ENCODE data around the gene FXR2.

Gene FXR2

DNA sequence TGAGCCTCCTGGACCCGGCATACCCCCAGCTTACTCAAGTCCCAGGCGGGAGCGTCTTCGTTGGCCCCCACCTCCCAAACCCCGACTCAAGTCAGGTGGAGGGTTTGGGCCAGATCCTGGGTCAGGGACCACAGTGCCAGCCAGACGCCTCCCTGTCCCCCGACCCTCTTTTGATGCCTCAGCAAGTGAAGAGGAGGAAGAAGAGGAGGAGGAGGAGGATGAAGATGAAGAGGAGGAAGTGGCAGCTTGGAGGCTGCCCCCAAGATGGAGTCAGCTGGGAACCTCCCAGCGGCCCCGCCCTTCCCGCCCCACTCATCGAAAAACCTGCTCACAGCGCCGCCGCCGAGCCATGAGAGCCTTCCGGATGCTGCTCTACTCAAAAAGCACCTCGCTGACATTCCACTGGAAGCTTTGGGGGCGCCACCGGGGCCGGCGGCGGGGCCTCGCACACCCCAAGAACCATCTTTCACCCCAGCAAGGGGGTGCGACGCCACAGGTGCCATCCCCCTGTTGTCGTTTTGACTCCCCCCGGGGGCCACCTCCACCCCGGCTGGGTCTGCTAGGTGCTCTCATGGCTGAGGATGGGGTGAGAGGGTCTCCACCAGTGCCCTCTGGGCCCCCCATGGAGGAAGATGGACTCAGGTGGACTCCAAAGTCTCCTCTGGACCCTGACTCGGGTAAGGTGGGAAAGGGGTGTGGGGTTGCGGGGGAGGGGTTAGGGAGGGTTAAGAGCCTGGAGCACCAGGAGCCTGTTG lies 51.4 kb downstream of the FXR2 start:
- no peak for DNase-seq
- Histone ChIP-seq H3K27ac (no peak overlapping the region), H3K27me3 (replicated peaks) (no peaks in the 10 kb centered on the region), H3K4me3 (ENCODE audit: low read depth, low read length) (peak overlapping the region; percentile 83), H3K36me3 (replicated peaks) (peaks cover 33% of the 10 kb centered on the region)
- in situ Hi-C loops (cut with HindIII; ENCODE audit: low pct_ligation_motif_present, low sequenced_read_pairs): no loop called here
- TF ChIP-seq, protein P1, sequence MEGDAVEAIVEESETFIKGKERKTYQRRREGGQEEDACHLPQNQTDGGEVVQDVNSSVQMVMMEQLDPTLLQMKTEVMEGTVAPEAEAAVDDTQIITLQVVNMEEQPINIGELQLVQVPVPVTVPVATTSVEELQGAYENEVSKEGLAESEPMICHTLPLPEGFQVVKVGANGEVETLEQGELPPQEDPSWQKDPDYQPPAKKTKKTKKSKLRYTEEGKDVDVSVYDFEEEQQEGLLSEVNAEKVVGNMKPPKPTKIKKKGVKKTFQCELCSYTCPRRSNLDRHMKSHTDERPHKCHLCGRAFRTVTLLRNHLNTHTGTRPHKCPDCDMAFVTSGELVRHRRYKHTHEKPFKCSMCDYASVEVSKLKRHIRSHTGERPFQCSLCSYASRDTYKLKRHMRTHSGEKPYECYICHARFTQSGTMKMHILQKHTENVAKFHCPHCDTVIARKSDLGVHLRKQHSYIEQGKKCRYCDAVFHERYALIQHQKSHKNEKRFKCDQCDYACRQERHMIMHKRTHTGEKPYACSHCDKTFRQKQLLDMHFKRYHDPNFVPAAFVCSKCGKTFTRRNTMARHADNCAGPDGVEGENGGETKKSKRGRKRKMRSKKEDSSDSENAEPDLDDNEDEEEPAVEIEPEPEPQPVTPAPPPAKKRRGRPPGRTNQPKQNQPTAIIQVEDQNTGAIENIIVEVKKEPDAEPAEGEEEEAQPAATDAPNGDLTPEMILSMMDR (IDR thresholded peaks at IDR 0.05; ENCODE audit: low read depth, low read length, missing control alignments): no peak

DNA sequence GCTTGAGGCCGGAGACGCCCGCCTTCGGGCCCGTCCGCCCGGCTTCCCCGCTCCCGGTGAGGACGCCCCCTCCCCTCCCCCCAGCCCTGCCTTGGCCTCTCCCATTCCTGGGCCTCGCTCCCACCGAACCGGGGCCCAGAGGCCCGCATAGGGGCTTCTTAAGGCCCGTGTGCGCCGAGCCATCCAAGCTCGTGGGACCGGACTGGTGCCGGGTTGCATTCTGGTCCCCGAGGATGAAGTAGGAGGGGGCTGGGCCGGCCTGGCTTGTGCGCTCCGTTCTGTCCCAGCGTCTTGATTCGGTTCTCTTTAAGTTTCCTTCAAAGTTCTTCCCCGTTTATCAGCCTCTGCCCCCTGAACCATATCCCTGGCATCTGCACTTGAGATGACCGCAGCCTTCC lies 52.5 kb downstream of the FXR2 start:
- DNase-seq: no peak
- Histone ChIP-seq H3K27me3 (replicated peaks) (no peaks in the 10 kb centered on the region), H3K36me3 (replicated peaks) (peaks cover 28% of the 10 kb centered on the region), H3K4me3 (ENCODE audit: low read depth, low read length) (peak overlapping the region; percentile 83), H3K27ac (peak overlapping the region; percentile 59)
- in situ Hi-C loops (cut with HindIII; ENCODE audit: low pct_ligation_motif_present, low sequenced_read_pairs): no loop called here
- TF ChIP-seq, protein P1 (IDR thresholded peaks at IDR 0.05; ENCODE audit: low read depth, low read length, missing control alignments): no peak

DNA sequence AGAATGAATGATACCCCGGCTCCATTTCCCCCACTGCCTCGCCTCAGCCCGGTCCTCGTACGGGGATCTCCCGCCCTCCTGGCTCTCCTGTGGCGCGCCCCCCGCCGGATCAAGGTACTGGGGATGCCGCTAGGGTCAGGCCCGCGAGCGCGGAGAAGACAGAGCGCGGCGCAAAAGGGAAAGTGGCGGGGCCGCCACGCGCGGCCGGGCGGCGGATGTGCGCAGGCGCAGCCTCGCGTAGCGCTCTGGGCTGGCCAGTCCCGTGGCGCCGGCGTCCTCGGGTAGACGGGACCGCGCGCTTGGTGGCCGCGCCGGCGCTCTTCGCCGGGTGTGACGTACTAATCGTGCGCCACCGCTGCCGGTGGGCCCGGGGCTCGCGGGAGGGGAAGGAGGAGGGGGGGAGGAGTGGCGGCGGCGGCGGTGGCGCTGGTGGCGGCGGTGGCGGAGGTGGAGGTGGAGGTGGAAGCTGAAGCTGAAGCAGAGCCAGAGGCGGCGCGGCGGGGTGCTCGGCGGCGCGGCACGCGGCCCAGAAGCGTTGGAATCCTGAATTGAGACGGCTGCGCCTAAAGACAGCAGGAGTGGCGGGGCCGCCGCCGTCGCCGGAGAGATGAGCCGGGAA lies 53.0 kb downstream of the FXR2 start, which contains the start of gene SENP3:
Gene SENP3 (plus strand): TSS at position 331 of the 619 bp plus-strand sequence. CDS start 1,158 bp downstream, outside the sequence.
- in situ Hi-C loops (cut with HindIII; ENCODE audit: low pct_ligation_motif_present, low sequenced_read_pairs): no loop called here
- H3K36me3 ChIP-seq (replicated peaks): peaks cover 23% of the 10 kb centered on the region
- H3K4me3 ChIP-seq (ENCODE audit: low read depth, low read length): peak within 1 kb of the TSS; percentile 83
- TF ChIP-seq, protein P1 (IDR thresholded peaks at IDR 0.05; ENCODE audit: low read depth, low read length, missing control alignments): no peak
- DNase-seq: peak; percentile 72
- peak within 1 kb of the TSS; percentile 59 for H3K27ac ChIP-seq
- H3K27me3 ChIP-seq (replicated peaks): no peaks in the 10 kb centered on the region

DNA sequence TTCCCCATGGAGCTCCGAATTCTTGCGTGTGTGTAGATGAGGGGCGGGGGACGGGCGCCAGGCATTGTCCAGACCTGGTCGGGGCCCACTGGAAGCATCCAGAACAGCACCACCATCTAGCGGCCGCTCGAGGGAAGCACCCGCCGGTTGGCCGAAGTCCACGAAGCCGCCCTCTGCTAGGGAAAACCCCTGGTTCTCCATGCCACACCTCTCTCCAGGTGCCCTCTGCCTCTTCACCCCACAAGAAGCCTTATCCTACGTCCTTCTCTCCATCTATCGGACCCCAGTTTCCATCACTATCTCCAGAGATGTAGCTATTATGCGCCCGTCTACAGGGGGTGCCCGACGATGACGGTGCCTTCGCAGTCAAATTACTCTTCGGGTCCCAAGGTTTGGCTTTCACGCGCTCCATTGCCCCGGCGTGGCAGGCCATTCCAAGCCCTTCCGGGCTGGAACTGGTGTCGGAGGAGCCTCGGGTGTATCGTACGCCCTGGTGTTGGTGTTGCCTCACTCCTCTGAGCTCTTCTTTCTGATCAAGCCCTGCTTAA lies 53.6 kb downstream of the FXR2 start:
- Histone ChIP-seq H3K4me3 (ENCODE audit: low read depth, low read length) (peak overlapping the region; percentile 83), H3K36me3 (replicated peaks) (peaks cover 21% of the 10 kb centered on the region), H3K27me3 (replicated peaks) (no peaks in the 10 kb centered on the region), H3K27ac (peak overlapping the region; percentile 59)
- TF ChIP-seq, protein P1 (IDR thresholded peaks at IDR 0.05; ENCODE audit: low read depth, low read length, missing control alignments): peak; percentile 90
- peak; percentile 84 for DNase-seq
- in situ Hi-C loops (cut with HindIII; ENCODE audit: low pct_ligation_motif_present, low sequenced_read_pairs): no loop called here

DNA sequence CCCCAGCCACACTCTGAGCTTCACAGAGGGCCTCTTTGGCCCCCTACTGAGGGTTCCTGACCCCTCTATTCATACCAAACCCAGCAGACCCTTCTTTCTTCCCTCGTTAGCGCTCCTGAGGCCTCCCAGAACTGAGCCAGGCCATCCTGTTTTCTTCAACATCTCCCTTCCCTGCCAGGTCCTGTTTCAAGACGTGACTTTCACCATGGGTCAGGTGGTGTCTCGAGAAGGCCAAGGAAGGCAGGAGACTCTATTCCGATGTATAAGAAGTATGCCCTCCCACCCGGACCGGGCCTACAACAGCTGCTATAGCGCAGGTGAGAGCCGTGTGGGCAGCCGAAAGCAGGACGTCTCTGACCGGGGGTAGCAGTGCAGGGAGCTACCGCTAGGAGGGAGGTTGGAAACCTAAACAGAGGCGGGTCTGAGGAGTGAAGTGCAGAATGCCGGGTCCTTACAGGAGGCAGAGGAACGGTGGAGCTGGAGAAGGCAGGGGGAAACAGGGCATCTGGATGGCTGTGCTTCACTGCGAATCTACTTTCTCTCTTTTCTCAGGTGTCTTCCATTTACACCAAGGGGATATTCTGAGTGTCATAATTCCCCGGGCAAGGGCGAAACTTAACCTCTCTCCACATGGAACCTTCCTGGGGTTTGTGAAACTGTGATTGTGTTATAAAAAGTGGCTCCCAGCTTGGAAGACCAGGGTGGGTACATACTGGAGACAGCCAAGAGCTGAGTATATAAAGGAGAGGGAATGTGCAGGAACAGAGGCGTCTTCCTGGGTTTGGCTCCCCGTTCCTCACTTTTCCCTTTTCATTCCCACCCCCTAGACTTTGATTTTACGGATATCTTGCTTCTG lies 54.3 kb downstream of the FXR2 start:
- peak; percentile 49 for DNase-seq
- H3K36me3 ChIP-seq (replicated peaks): peaks cover 15% of the 10 kb centered on the region
- H3K27ac ChIP-seq: no peak overlapping the region
- TF ChIP-seq, protein P1 (IDR thresholded peaks at IDR 0.05; ENCODE audit: low read depth, low read length, missing control alignments): peak; percentile 90
- peak overlapping the region; percentile 83 for H3K4me3 ChIP-seq (ENCODE audit: low read depth, low read length)
- no peaks in the 10 kb centered on the region for H3K27me3 ChIP-seq (replicated peaks)
- in situ Hi-C loops (cut with HindIII; ENCODE audit: low pct_ligation_motif_present, low sequenced_read_pairs): no loop called here
